GM12878 (cell line): Measurements from ENCODE around the gene NTN3. TPM values are rescaled to one million over a fixed set of nuclear protein-coding genes. Genes with fewer than 3 reads are reported as not detected.
A peak's percentile ranks its signal among the peaks of the same experiment; 100 is the strongest.

ENCODE experiments used
- ATF7 ChIP-seq: fragments of 450-650 bp; IDR thresholded peaks from 2 replicates; pipeline ENCODE4 v1.6.1; 2016; ENCODE audit warnings: low read depth, mild to moderate bottlenecking
- BRCA1 ChIP-seq: IDR thresholded peaks from 2 replicates; pipeline ENCODE4 v1.6.1; 2011; ENCODE audit warnings: low read depth, low read length, improper control_type of control experiment
- CEBPB ChIP-seq, 2 experiments: fragments of 150-350 bp in 1 of 2; IDR thresholded peaks; 2 replicates each; pipeline ENCODE4 v1.6.1; 2012 to 2014; ENCODE audit warnings: low read depth in 2 of 2, low read length in 2 of 2, borderline replicate concordance in 1 of 2, inconsistent platforms in 1 of 2
- CREM ChIP-seq: IDR thresholded peaks from 2 replicates; pipeline ENCODE4 v1.6.1; 2014; ENCODE audit warnings: antibody characterized with exemption, low read depth
- DPF2 ChIP-seq: fragments of 450-650 bp; IDR thresholded peaks from 2 replicates; pipeline ENCODE4 v1.6.1; 2017; ENCODE audit warnings: mild to moderate bottlenecking
- ESRRA ChIP-seq: IDR thresholded peaks from 2 replicates; pipeline ENCODE4 v1.6.1; 2012; ENCODE audit warnings: mild to moderate bottlenecking, low read length, improper control_type of control experiment
- FOS ChIP-seq: IDR thresholded peaks from 3 replicates; pipeline ENCODE4 v1.6.1; 2011; ENCODE audit warnings: borderline replicate concordance; ENCODE audit not compliant: insufficient read length; ENCODE audit errors: extremely low read depth
- IKZF1 ChIP-seq: fragments of 450-650 bp; conservative IDR thresholded peaks from 2 replicates; pipeline ENCODE4 v1.6.1; 2017; ENCODE audit warnings: antibody characterized with exemption, mild to moderate bottlenecking
- JUND ChIP-seq: IDR thresholded peaks from 2 replicates; pipeline ENCODE4 v1.6.1; 2012; ENCODE audit warnings: low read depth, mild to moderate bottlenecking, low read length, improper control_type of control experiment, moderate library complexity
- MTA2 ChIP-seq: fragments of 450-650 bp; IDR thresholded peaks from 2 replicates; pipeline ENCODE4 v1.6.1; 2016; ENCODE audit warnings: low read depth, mild to moderate bottlenecking, moderate library complexity
- MTA3 ChIP-seq: IDR thresholded peaks from 2 replicates; pipeline ENCODE4 v1.6.1; 2012; ENCODE audit warnings: low read length, inconsistent platforms, borderline replicate concordance
- NRF1 ChIP-seq: conservative IDR thresholded peaks from 2 replicates; pipeline ENCODE4 v1.6.1; 2011; ENCODE audit warnings: mild to moderate bottlenecking, low read depth, low read length, improper control_type of control experiment
- POLR2A ChIP-seq: IDR thresholded peaks from 2 replicates; pipeline ENCODE4 v1.6.1; 2011; ENCODE audit warnings: low read depth, mild to moderate bottlenecking, low read length
- POLR2AphosphoS2 ChIP-seq: IDR thresholded peaks from 2 replicates; pipeline ENCODE4 v1.6.1; 2011; ENCODE audit warnings: low read depth, mild to moderate bottlenecking, low read length, improper control_type of control experiment, moderate library complexity
- POU2F2 ChIP-seq: IDR thresholded peaks from 3 replicates; pipeline ENCODE4 v1.6.1; 2011; ENCODE audit warnings: low read depth, mild to moderate bottlenecking, low read length, borderline replicate concordance
- RUNX3 ChIP-seq: IDR thresholded peaks from 2 replicates; pipeline ENCODE4 v1.6.1; 2012; ENCODE audit warnings: low read length, inconsistent platforms
- SIN3A ChIP-seq: IDR thresholded peaks from 2 replicates; pipeline ENCODE4 v1.6.1; 2012; ENCODE audit warnings: low read depth, low read length, improper control_type of control experiment
- ZZZ3 ChIP-seq: IDR thresholded peaks from 2 replicates; pipeline ENCODE4 v1.6.1; 2011; ENCODE audit warnings: low read depth; ENCODE audit not compliant: control insufficient read depth, insufficient read length
- polyA plus RNA-seq, 11 experiments: library from polyadenylated mRNA; depleted of rRNA in 4 of 11; unstranded in 6 of 11; stranded (reverse) in 5 of 11; fragments of >200 nt; fragmentation: Nextera tagmentation in 4 of 11; fragmentation: Illumina TruSeq in 1 of 11; extraction: Ambion mirVana in 4 of 11; extraction: Trizol in 1 of 11; gene quantifications; 1 replicate in 1 of 11; 2 replicates in 10 of 11; pipeline versions ENCODE4 v1.2.1 to v1.2.3, GENCODE V29; 2011 to 2016; ENCODE audit warnings: inconsistent platforms in 2 of 11, missing spikeins in 2 of 11, low read depth in 1 of 11
- total RNA-seq, 4 experiments: library from RNA; depleted of rRNA in 3 of 4; stranded (reverse); fragments of >200 nt in 3 of 4; fragmentation: Illumina TruSeq in 1 of 4; extraction: Trizol in 1 of 4; gene quantifications; 2 replicates each; pipeline versions ENCODE4 v1.2.1 to v1.2.3, GENCODE V29; 2013 to 2021
- TF ChIP-seq, protein P1 (sequence below): fragments of 450-650 bp; formaldehyde crosslinking; IDR thresholded peaks from 2 replicates; pipeline ENCODE4 v1.4.0; 2020; ENCODE audit warnings: mild to moderate bottlenecking, moderate library complexity
- TF ChIP-seq, protein P2 (sequence below): IDR thresholded peaks from 2 replicates; pipeline ENCODE4 v1.6.1; 2012; ENCODE audit warnings: mild to moderate bottlenecking, low read depth, low read length
- TF ChIP-seq, protein P3 (sequence below): fragments of 450-650 bp; IDR thresholded peaks from 2 replicates; pipeline ENCODE4 v1.6.1; 2018; ENCODE audit warnings: borderline replicate concordance, mild to moderate bottlenecking; ENCODE audit not compliant: partially characterized antibody

Gene NTN3
- total and polyA plus RNA-seq, 10 of the 15 experiments (the other 5 are each of a cell fraction or from before 2014, with no cell fraction given) = 0.04 TPM; not detected in 9

DNA sequence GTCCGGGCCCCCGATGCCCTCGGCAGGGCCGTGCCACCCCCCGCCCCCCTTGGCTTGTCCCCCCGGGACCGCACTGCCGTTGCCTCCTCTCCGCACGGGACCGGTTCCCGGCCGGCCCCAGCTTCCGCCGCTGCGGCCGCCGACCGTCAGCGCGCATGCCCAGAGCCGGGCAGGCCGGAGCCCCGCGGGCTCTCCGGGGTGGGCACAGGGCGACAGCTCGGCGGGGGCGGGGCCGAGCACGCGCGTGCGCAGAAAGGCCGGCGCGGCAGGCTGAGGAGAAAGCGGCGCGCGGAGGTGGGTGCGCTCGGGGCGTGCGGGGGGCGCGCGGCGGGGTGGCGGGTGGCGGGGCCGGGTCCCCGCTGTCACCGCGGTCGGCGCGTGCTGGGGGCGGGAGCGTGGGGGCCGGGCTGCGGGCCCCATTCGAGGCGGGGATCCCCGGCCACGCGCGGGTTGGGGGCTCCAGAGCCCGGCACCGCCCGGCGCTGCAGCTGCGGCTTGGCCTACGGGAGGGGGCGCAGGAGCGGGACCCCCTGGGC, 3.8 kb downstream of the NTN3 start, which contains the start of gene TBC1D24 (continued):
- TF ChIP-seq, protein P1, sequence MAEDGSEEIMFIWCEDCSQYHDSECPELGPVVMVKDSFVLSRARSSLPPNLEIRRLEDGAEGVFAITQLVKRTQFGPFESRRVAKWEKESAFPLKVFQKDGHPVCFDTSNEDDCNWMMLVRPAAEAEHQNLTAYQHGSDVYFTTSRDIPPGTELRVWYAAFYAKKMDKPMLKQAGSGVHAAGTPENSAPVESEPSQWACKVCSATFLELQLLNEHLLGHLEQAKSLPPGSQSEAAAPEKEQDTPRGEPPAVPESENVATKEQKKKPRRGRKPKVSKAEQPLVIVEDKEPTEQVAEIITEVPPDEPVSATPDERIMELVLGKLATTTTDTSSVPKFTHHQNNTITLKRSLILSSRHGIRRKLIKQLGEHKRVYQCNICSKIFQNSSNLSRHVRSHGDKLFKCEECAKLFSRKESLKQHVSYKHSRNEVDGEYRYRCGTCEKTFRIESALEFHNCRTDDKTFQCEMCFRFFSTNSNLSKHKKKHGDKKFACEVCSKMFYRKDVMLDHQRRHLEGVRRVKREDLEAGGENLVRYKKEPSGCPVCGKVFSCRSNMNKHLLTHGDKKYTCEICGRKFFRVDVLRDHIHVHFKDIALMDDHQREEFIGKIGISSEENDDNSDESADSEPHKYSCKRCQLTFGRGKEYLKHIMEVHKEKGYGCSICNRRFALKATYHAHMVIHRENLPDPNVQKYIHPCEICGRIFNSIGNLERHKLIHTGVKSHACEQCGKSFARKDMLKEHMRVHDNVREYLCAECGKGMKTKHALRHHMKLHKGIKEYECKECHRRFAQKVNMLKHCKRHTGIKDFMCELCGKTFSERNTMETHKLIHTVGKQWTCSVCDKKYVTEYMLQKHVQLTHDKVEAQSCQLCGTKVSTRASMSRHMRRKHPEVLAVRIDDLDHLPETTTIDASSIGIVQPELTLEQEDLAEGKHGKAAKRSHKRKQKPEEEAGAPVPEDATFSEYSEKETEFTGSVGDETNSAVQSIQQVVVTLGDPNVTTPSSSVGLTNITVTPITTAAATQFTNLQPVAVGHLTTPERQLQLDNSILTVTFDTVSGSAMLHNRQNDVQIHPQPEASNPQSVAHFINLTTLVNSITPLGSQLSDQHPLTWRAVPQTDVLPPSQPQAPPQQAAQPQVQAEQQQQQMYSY (CRISPR knock-in tag) = no peak
- no peak for TF ChIP-seq IKZF1
- TF ChIP-seq ZZZ3 = no peak
- TF ChIP-seq, protein P2, sequence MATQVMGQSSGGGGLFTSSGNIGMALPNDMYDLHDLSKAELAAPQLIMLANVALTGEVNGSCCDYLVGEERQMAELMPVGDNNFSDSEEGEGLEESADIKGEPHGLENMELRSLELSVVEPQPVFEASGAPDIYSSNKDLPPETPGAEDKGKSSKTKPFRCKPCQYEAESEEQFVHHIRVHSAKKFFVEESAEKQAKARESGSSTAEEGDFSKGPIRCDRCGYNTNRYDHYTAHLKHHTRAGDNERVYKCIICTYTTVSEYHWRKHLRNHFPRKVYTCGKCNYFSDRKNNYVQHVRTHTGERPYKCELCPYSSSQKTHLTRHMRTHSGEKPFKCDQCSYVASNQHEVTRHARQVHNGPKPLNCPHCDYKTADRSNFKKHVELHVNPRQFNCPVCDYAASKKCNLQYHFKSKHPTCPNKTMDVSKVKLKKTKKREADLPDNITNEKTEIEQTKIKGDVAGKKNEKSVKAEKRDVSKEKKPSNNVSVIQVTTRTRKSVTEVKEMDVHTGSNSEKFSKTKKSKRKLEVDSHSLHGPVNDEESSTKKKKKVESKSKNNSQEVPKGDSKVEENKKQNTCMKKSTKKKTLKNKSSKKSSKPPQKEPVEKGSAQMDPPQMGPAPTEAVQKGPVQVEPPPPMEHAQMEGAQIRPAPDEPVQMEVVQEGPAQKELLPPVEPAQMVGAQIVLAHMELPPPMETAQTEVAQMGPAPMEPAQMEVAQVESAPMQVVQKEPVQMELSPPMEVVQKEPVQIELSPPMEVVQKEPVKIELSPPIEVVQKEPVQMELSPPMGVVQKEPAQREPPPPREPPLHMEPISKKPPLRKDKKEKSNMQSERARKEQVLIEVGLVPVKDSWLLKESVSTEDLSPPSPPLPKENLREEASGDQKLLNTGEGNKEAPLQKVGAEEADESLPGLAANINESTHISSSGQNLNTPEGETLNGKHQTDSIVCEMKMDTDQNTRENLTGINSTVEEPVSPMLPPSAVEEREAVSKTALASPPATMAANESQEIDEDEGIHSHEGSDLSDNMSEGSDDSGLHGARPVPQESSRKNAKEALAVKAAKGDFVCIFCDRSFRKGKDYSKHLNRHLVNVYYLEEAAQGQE = no peak
- no peak for TF ChIP-seq DPF2
- peak; percentile 71 for TF ChIP-seq NRF1
- TF ChIP-seq CREM = no peak
- no peak for TF ChIP-seq POLR2AphosphoS2
- no peak for TF ChIP-seq ESRRA
- no peak for TF ChIP-seq MTA2
- peak; percentile 13; the same call in 1 of the 3 replicates for TF ChIP-seq POU2F2
- no peak for TF ChIP-seq ATF7
- TF ChIP-seq, protein P3, sequence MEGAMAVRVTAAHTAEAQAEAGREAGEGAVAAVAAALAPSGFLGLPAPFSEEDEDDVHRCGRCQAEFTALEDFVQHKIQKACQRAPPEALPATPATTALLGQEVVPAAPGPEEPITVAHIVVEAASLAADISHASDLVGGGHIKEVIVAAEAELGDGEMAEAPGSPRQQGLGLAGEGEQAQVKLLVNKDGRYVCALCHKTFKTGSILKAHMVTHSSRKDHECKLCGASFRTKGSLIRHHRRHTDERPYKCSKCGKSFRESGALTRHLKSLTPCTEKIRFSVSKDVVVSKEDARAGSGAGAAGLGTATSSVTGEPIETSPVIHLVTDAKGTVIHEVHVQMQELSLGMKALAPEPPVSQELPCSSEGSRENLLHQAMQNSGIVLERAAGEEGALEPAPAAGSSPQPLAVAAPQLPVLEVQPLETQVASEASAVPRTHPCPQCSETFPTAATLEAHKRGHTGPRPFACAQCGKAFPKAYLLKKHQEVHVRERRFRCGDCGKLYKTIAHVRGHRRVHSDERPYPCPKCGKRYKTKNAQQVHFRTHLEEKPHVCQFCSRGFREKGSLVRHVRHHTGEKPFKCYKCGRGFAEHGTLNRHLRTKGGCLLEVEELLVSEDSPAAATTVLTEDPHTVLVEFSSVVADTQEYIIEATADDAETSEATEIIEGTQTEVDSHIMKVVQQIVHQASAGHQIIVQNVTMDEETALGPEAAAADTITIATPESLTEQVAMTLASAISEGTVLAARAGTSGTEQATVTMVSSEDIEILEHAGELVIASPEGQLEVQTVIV = no peak
- TF ChIP-seq FOS = no peak
- peak; percentile 79 for TF ChIP-seq POLR2A
- no peak for TF ChIP-seq BRCA1
- TF ChIP-seq MTA3 = no peak
- no peak for TF ChIP-seq JUND
- no peak for TF ChIP-seq CEBPB (IDR thresholded peaks at IDR 0.05; ENCODE audit: borderline replicate concordance in 1 of 2, low read depth in 2 of 2, low read length in 2 of 2)
- TF ChIP-seq SIN3A = 0 out of 2 replicates have a peak, but pooled peaks have one; percentile 10
- TF ChIP-seq RUNX3 = no peak
